H9 (cell line): ENCODE data around the gene ZNF133. TPM values are rescaled to one million over a fixed set of nuclear protein-coding genes. Genes with fewer than 3 reads are reported as not detected.
"Not testable (repeated sequence)": the region's sequence is repeated elsewhere in the genome, so short reads cannot be mapped to it uniquely, and the experiment has no call there.

ENCODE experiments used
- DNase-seq: peaks from one replicate; pipeline ENCODE4 v3.0.0-alpha.2; 2017
- H2AFZ ChIP-seq: one replicate; pipeline ENCODE4 v1.6.1; 2013; ENCODE audit warnings: mild to moderate bottlenecking, low read length, control low read depth, moderate library complexity
- H2AK5ac ChIP-seq: 2 replicates; pipeline ENCODE4 v1.6.1; 2013; ENCODE audit warnings: low read length, control low read depth, mixed read lengths; ENCODE audit not compliant: insufficient read length
- H2BK120ac ChIP-seq: one replicate; pipeline ENCODE4 v1.6.1; 2013; ENCODE audit warnings: low read depth, mild to moderate bottlenecking, low read length, control low read depth, inconsistent platforms; ENCODE audit not compliant: poor library complexity, severe bottlenecking
- H2BK12ac ChIP-seq: 2 replicates; pipeline ENCODE4 v1.6.1; 2013; ENCODE audit warnings: low read length, control low read depth, mixed read lengths, low read depth; ENCODE audit not compliant: insufficient read length
- H2BK15ac ChIP-seq: 2 replicates; pipeline ENCODE4 v1.6.1; 2013; ENCODE audit warnings: low read depth, low read length, control low read depth
- H2BK20ac ChIP-seq: one replicate; pipeline ENCODE4 v1.6.1; 2013; ENCODE audit warnings: low read depth, mild to moderate bottlenecking, low read length, control low read depth, inconsistent platforms; ENCODE audit not compliant: poor library complexity, severe bottlenecking
- H2BK5ac ChIP-seq: 2 replicates; pipeline ENCODE4 v1.6.1; 2013; ENCODE audit warnings: low read length, control low read depth, mixed read lengths; ENCODE audit not compliant: insufficient read length
- H3K14ac ChIP-seq: 2 replicates; pipeline ENCODE4 v1.6.1; 2013; ENCODE audit warnings: low read length, control low read depth; ENCODE audit not compliant: insufficient read depth
- H3K18ac ChIP-seq: 2 replicates; pipeline ENCODE4 v1.6.1; 2013; ENCODE audit warnings: low read depth, mild to moderate bottlenecking, mixed read lengths, low read length, control low read depth; ENCODE audit not compliant: insufficient read length
- H3K23ac ChIP-seq: 2 replicates; pipeline ENCODE4 v1.6.1; 2013; ENCODE audit warnings: low read length, control low read depth, mixed read lengths, low read depth; ENCODE audit not compliant: insufficient read length
- H3K23me2 ChIP-seq: 2 replicates; pipeline ENCODE4 v1.6.1; 2013; ENCODE audit warnings: low read depth, mild to moderate bottlenecking, mixed read lengths, low read length, control low read depth; ENCODE audit not compliant: insufficient read length, poor library complexity, severe bottlenecking
- H3K27ac ChIP-seq: 2 replicates; pipeline ENCODE4 v1.5.1; 2013; ENCODE audit warnings: low read length, control low read depth, mixed read lengths, low read depth; ENCODE audit not compliant: insufficient read length
- H3K27me3 ChIP-seq: 2 replicates; pipeline ENCODE4 v1.6.1; 2013; ENCODE audit warnings: low read length, control low read depth, inconsistent platforms; ENCODE audit not compliant: insufficient read depth
- H3K4ac ChIP-seq: 2 replicates; pipeline ENCODE4 v1.6.1; 2013; ENCODE audit warnings: low read depth, mild to moderate bottlenecking, control low read depth, inconsistent platforms, low read length, moderate library complexity
- H3K4me1 ChIP-seq: 2 replicates; pipeline ENCODE4 v1.6.1; 2013; ENCODE audit warnings: low read length, control low read depth, inconsistent platforms; ENCODE audit not compliant: insufficient read depth
- H3K4me2 ChIP-seq: 2 replicates; pipeline ENCODE4 v1.6.1; 2013; ENCODE audit warnings: low read length, control low read depth, mixed read lengths; ENCODE audit not compliant: insufficient read length, insufficient read depth
- H3K56ac ChIP-seq: 2 replicates; pipeline ENCODE4 v1.6.1; 2013; ENCODE audit warnings: low read depth, mild to moderate bottlenecking, mixed read lengths, low read length, control low read depth; ENCODE audit not compliant: insufficient read length
- H3K79me1 ChIP-seq: 2 replicates; pipeline ENCODE4 v1.6.1; 2013; ENCODE audit warnings: low read depth, mild to moderate bottlenecking, moderate library complexity, low read length, control low read depth, inconsistent platforms; ENCODE audit not compliant: insufficient read depth, poor library complexity, severe bottlenecking
- H3K79me2 ChIP-seq: 2 replicates; pipeline ENCODE4 v1.6.1; 2013; ENCODE audit warnings: low read length, control low read depth, inconsistent platforms; ENCODE audit not compliant: insufficient read depth
- H3K9ac ChIP-seq: 2 replicates; pipeline ENCODE4 v1.6.1; 2013; ENCODE audit warnings: low read length, control low read depth, mixed read lengths; ENCODE audit not compliant: insufficient read length; ENCODE audit errors: extremely low read depth
- H3K9me3 ChIP-seq: one replicate; pipeline ENCODE4 v1.6.1; 2013; ENCODE audit warnings: low read depth, low read length, inconsistent platforms; ENCODE audit not compliant: control insufficient read depth
- H3T11ph ChIP-seq: one replicate; pipeline ENCODE4 v1.6.1; 2013; ENCODE audit warnings: mild to moderate bottlenecking, low read length, control low read depth, inconsistent platforms
- H4K20me1 ChIP-seq: one replicate; pipeline ENCODE4 v1.6.1; 2013; ENCODE audit not compliant: control insufficient read depth, insufficient read length, insufficient read depth
- H4K5ac ChIP-seq: 2 replicates; pipeline ENCODE4 v1.6.1; 2013; ENCODE audit warnings: low read depth, mild to moderate bottlenecking, mixed read lengths, low read length, control low read depth; ENCODE audit not compliant: insufficient read length
- H4K8ac ChIP-seq: replicated peaks from 2 replicates; pipeline ENCODE4 v1.6.1; 2013; ENCODE audit warnings: low read length, control low read depth, mixed read lengths, low read depth; ENCODE audit not compliant: insufficient read length
- H4K91ac ChIP-seq: 2 replicates; pipeline ENCODE4 v1.6.1; 2013; ENCODE audit warnings: low read depth, mild to moderate bottlenecking, moderate library complexity, mixed read lengths, low read length, control low read depth; ENCODE audit not compliant: insufficient read length
- H3K27ac Mint-ChIP-seq, 3 experiments: 2 replicates in 2 of 3; 3 replicates in 1 of 3; pipeline ENCODE4 v1.8.0; 2020 to 2021; ENCODE audit warnings: mixed read lengths in 3 of 3, mild to moderate bottlenecking in 1 of 3, moderate library complexity in 1 of 3
- H3K27me3 Mint-ChIP-seq: 2 replicates; pipeline ENCODE4 v1.8.0; 2021; ENCODE audit warnings: low read depth, mild to moderate bottlenecking, moderate library complexity, mixed read lengths
- H3K36me3 Mint-ChIP-seq, 3 experiments: 2 replicates in 2 of 3; 3 replicates in 1 of 3; pipeline ENCODE4 v1.8.0; 2020 to 2021; ENCODE audit warnings: low read depth in 3 of 3, mixed read lengths in 3 of 3; ENCODE audit not compliant: insufficient read depth in 1 of 3
- H3K4me1 Mint-ChIP-seq, 2 experiments: 2 replicates each; pipeline ENCODE4 v1.8.0; 2020; ENCODE audit warnings: mixed read lengths in 2 of 2
- H3K4me3 Mint-ChIP-seq, 2 experiments: 2 replicates in 1 of 2; 3 replicates in 1 of 2; pipeline ENCODE4 v1.8.0; 2020 to 2021; ENCODE audit warnings: mild to moderate bottlenecking in 2 of 2, mixed read lengths in 2 of 2, moderate library complexity in 1 of 2
- H3K9me3 Mint-ChIP-seq, 2 experiments: 2 replicates in 1 of 2; 3 replicates in 1 of 2; pipeline ENCODE4 v1.8.0; 2020; ENCODE audit warnings: mild to moderate bottlenecking in 2 of 2, mixed read lengths in 2 of 2, moderate library complexity in 1 of 2
- WGBS: extraction: QIAGEN DNeasy Blood & Tissue Kit; methylation state at CpG from one replicate; pipeline ENCODE4 v1.1.7; 2013; ENCODE audit warnings: missing lambda C conversion rate, low lambda C conversion rate, mixed read lengths; ENCODE audit not compliant: insufficient read length; ENCODE audit errors: extremely low coverage; 5-methylcytosine and 5-hydroxymethylcytosine counted together
- total RNA-seq: library from RNA; stranded (reverse); gene quantifications from 2 replicates; pipeline ENCODE4 v1.2.1, GENCODE V29; 2021
- TF ChIP-seq, protein P1 (sequence below): fragments of 200-600 bp; sonication (generic); conservative IDR thresholded peaks from 3 replicates; pipeline ENCODE4 v1.8.0; 2021; ENCODE audit warnings: antibody characterized with exemption, mild to moderate bottlenecking

ZNF133 gene
- total RNA-seq, 1 experiment from 2014 or later = 11.0 TPM

- H3K27ac Mint-ChIP-seq = no peak overlapping the region
- H3K14ac ChIP-seq = no peak overlapping the region
- TF ChIP-seq, protein P1, sequence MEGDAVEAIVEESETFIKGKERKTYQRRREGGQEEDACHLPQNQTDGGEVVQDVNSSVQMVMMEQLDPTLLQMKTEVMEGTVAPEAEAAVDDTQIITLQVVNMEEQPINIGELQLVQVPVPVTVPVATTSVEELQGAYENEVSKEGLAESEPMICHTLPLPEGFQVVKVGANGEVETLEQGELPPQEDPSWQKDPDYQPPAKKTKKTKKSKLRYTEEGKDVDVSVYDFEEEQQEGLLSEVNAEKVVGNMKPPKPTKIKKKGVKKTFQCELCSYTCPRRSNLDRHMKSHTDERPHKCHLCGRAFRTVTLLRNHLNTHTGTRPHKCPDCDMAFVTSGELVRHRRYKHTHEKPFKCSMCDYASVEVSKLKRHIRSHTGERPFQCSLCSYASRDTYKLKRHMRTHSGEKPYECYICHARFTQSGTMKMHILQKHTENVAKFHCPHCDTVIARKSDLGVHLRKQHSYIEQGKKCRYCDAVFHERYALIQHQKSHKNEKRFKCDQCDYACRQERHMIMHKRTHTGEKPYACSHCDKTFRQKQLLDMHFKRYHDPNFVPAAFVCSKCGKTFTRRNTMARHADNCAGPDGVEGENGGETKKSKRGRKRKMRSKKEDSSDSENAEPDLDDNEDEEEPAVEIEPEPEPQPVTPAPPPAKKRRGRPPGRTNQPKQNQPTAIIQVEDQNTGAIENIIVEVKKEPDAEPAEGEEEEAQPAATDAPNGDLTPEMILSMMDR = no peak
- no peaks in the 10 kb centered on the region for H3K4me1 Mint-ChIP-seq
- H4K8ac ChIP-seq = no peak overlapping the region
- no peak overlapping the region for H3K4ac ChIP-seq
- H3K27me3 Mint-ChIP-seq = no peaks in the 10 kb centered on the region; the same call in none of the 2 replicates
- no peaks in the 10 kb centered on the region for H4K20me1 ChIP-seq
- no peak overlapping the region for H4K5ac ChIP-seq
- no peak overlapping the region for H3K56ac ChIP-seq
- no peak overlapping the region for H2BK120ac ChIP-seq
- no peak overlapping the region for H2BK15ac ChIP-seq
- no peak overlapping the region for H2AFZ ChIP-seq
- H3K79me2 ChIP-seq = no peaks in the 10 kb centered on the region
- no peak overlapping the region for H3K27ac ChIP-seq
- H3K4me1 ChIP-seq = no peaks in the 10 kb centered on the region
- no peak overlapping the region for H3K4me2 ChIP-seq
- DNase-seq = no peak
- peaks cover 66 to 80% of the 10 kb centered on the region in 2 experiments for H3K9me3 Mint-ChIP-seq
- no peaks in the 10 kb centered on the region for H3K79me1 ChIP-seq
- no peak overlapping the region for H3K9ac ChIP-seq
- no peaks in the 10 kb centered on the region for H3K23me2 ChIP-seq
- H2BK12ac ChIP-seq = no peak overlapping the region
- no peaks in the 10 kb centered on the region for H3K27me3 ChIP-seq
- H2BK5ac ChIP-seq = no peak overlapping the region
- H3K18ac ChIP-seq = no peak overlapping the region
- no peaks in the 10 kb centered on the region for H3K9me3 ChIP-seq
- H3T11ph ChIP-seq = no peak overlapping the region
- no peak overlapping the region for H3K23ac ChIP-seq
- H2BK20ac ChIP-seq = no peak overlapping the region
- no peak overlapping the region for H2AK5ac ChIP-seq
- H3K4me3 Mint-ChIP-seq = no peak overlapping the region
- H4K91ac ChIP-seq = no peak overlapping the region
- H3K36me3 Mint-ChIP-seq = peaks cover 18 to 72% (median 33%) of the 10 kb centered on the region in 3 experiments
- no CpG with 5 or more reads among the region's 2 CpGs for WGBS
Observed at GRCh38 chr20:18331694-18332093, 43.4 kb downstream of the ZNF133 start.

DNA sequence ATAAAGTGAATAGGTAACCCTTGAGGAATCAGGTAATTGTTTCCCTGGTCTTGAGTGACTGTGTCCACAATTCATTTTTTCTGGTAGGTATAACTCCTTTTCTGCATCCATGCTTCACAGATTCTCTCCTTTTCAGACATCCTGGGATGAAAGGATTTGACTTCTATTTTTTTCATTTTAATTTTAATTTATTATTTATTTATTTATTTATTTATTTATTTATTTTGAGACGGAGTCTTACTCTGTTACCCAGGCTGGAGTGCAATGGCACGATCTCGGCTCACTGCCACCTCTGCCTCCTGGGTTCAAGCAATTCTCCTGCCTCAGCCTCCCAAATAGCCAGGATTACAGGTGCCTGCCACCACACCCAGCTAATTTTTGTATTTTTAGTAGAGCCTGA is 61.4 kb downstream of the ZNF133 start:
- not testable (repeated sequence) for H3T11ph ChIP-seq, H3K9me3 ChIP-seq, H3K4me1 ChIP-seq, H2BK15ac ChIP-seq, H4K91ac ChIP-seq, H3K23ac ChIP-seq, H4K20me1 ChIP-seq, H3K56ac ChIP-seq, H3K18ac ChIP-seq, H3K79me2 ChIP-seq, H2BK12ac ChIP-seq, H4K8ac ChIP-seq, H3K4me2 ChIP-seq, H3K23me2 ChIP-seq, H3K27me3 ChIP-seq, H2BK20ac ChIP-seq, H2BK120ac ChIP-seq, H3K4me1 Mint-ChIP-seq, DNase-seq, H4K5ac ChIP-seq, H3K4ac ChIP-seq, H3K27me3 Mint-ChIP-seq, H2BK5ac ChIP-seq, H3K4me3 Mint-ChIP-seq, H3K27ac ChIP-seq, H3K14ac ChIP-seq, H3K9ac ChIP-seq, H2AFZ ChIP-seq, H3K27ac Mint-ChIP-seq, H2AK5ac ChIP-seq, H3K36me3 Mint-ChIP-seq, H3K9me3 Mint-ChIP-seq, H3K79me1 ChIP-seq
- WGBS = no CpG with 5 or more reads among the region's 3 CpGs
